ENCODE results near the gene SCCPDH. TPM values are rescaled to one million over a fixed set of nuclear protein-coding genes. Genes with fewer than 3 reads are reported as not detected.

The SCCPDH gene
- total and polyA plus RNA-seq, 4 donors, result 52.1 to 84.3 (median 78.5) TPM

GRCh38 chr1:246778663-246779062, 54.5 kb downstream of the SCCPDH start:
- Histone ChIP-seq H3K9ac (ENCODE audit: low read depth in 1 of 2, low read length in 2 of 2) (no peak overlapping the region), H3K4me1 (ENCODE audit: control insufficient read depth in 4 of 4, insufficient read depth in 4 of 4, low read length in 3 of 4) (no peaks in the 10 kb centered on the region), H3K36me3 (ENCODE audit: control insufficient read depth in 4 of 4, insufficient read depth in 3 of 4, low read depth in 1 of 4, low read length in 3 of 4) (peaks cover 6 to 46% (median 37%) of the 10 kb centered on the region in 4 donors), H3K9me3 (ENCODE audit: control insufficient read depth in 4 of 4, low read length in 3 of 4) (no peaks in the 10 kb centered on the region), H3K27ac (ENCODE audit: low read depth in 1 of 2, low read length in 2 of 2) (no peak overlapping the region), H3K4me3 (ENCODE audit: low read depth in 1 of 3, low read length in 3 of 3) (no peak overlapping the region), H3K27me3 (ENCODE audit: control insufficient read depth in 4 of 4, insufficient read depth in 4 of 4, low read length in 3 of 4) (no peaks in the 10 kb centered on the region)
- 88% methylated on average over 10 of the region's 10 CpGs for WGBS
- DNase-seq (ENCODE audit: low spot score), result no peak
- no peak for TF ChIP-seq ATF3 (IDR thresholded peaks at IDR 0.05)
- TF ChIP-seq EGR1 (IDR thresholded peaks at IDR 0.05; ENCODE audit: low read depth in 2 of 2), result no peak
- no peak for TF ChIP-seq FOXA2 (IDR thresholded peaks at IDR 0.05)
- TF ChIP-seq MAX (IDR thresholded peaks at IDR 0.05), result no peak

- no peak overlapping the region for H3K27ac ChIP-seq (ENCODE audit: low read depth in 1 of 2, low read length in 2 of 2)
- TF ChIP-seq FOXA1 (IDR thresholded peaks at IDR 0.05) (no peak), GABPA (IDR thresholded peaks at IDR 0.05 in 1 of 2, conservative IDR thresholded peaks at IDR 0.05 in 1 of 2) (no peak)
- H3K9me3 ChIP-seq (ENCODE audit: control insufficient read depth in 4 of 4, low read length in 3 of 4), result no peaks in the 10 kb centered on the region
- H3K9ac ChIP-seq (ENCODE audit: low read depth in 1 of 2, low read length in 2 of 2), result no peak overlapping the region
- H3K4me1 ChIP-seq (ENCODE audit: control insufficient read depth in 4 of 4, insufficient read depth in 4 of 4, low read length in 3 of 4), result no peaks in the 10 kb centered on the region
- H3K4me3 ChIP-seq (ENCODE audit: low read depth in 1 of 3, low read length in 3 of 3), result no peak overlapping the region
- peaks cover 6 to 46% (median 35%) of the 10 kb centered on the region in 4 donors for H3K36me3 ChIP-seq (ENCODE audit: control insufficient read depth in 4 of 4, insufficient read depth in 3 of 4, low read depth in 1 of 4, low read length in 3 of 4)
- no peaks in the 10 kb centered on the region for H3K27me3 ChIP-seq (ENCODE audit: control insufficient read depth in 4 of 4, insufficient read depth in 4 of 4, low read length in 3 of 4)
- no peak for DNase-seq (ENCODE audit: low spot score)
- WGBS, result 96% methylated on average over 13 of the region's 13 CpGs
Measured at GRCh38 chr1:246779561-246780175, 55.5 kb downstream of the SCCPDH start.

- DNase-seq (ENCODE audit: low spot score), result no peak
- 95% methylated on average over 9 of the region's 9 CpGs for WGBS
- Histone ChIP-seq H3K9me3 (ENCODE audit: control insufficient read depth in 4 of 4, low read length in 3 of 4) (no peaks in the 10 kb centered on the region), H3K27ac (ENCODE audit: low read depth in 1 of 2, low read length in 2 of 2) (no peak overlapping the region), H3K4me1 (ENCODE audit: control insufficient read depth in 4 of 4, insufficient read depth in 4 of 4, low read length in 3 of 4) (no peaks in the 10 kb centered on the region), H3K4me3 (ENCODE audit: low read depth in 1 of 3, low read length in 3 of 3) (no peak overlapping the region), H3K9ac (ENCODE audit: low read depth in 1 of 2, low read length in 2 of 2) (no peak overlapping the region), H3K27me3 (ENCODE audit: control insufficient read depth in 4 of 4, insufficient read depth in 4 of 4, low read length in 3 of 4) (no peaks in the 10 kb centered on the region), H3K36me3 (ENCODE audit: control insufficient read depth in 4 of 4, insufficient read depth in 3 of 4, low read depth in 1 of 4, low read length in 3 of 4) (peaks cover 6 to 43% (median 32%) of the 10 kb centered on the region in 4 donors)
- TF ChIP-seq HNF4A (conservative IDR thresholded peaks at IDR 0.05), result no peak
- TF ChIP-seq TAF1 (conservative IDR thresholded peaks at IDR 0.05), result no peak
- no peak for TF ChIP-seq HNF4G (IDR thresholded peaks at IDR 0.05)
- no peak for TF ChIP-seq NR2F2 (IDR thresholded peaks at IDR 0.05)
Measured at GRCh38 chr1:246780264-246780663, 56.1 kb downstream of the SCCPDH start.

- no peaks in the 10 kb centered on the region for H3K9me3 ChIP-seq (ENCODE audit: control insufficient read depth in 4 of 4, low read length in 3 of 4)
- no peak overlapping the region for H3K9ac ChIP-seq (ENCODE audit: low read depth in 1 of 2, low read length in 2 of 2)
- TF ChIP-seq ZBTB33 (IDR thresholded peaks at IDR 0.05) (no peak), JUND (IDR thresholded peaks at IDR 0.05) (no peak)
- WGBS, result 96% methylated on average over 7 of the region's 7 CpGs
- no peak for DNase-seq (ENCODE audit: low spot score)
- no peaks in the 10 kb centered on the region for H3K4me1 ChIP-seq (ENCODE audit: control insufficient read depth in 4 of 4, insufficient read depth in 4 of 4, low read length in 3 of 4)
- H3K36me3 ChIP-seq (ENCODE audit: control insufficient read depth in 4 of 4, insufficient read depth in 3 of 4, low read depth in 1 of 4, low read length in 3 of 4), result peaks cover 6 to 40% (median 25%) of the 10 kb centered on the region in 4 donors
- no peak overlapping the region for H3K4me3 ChIP-seq (ENCODE audit: low read depth in 1 of 3, low read length in 3 of 3)
- H3K27me3 ChIP-seq (ENCODE audit: control insufficient read depth in 4 of 4, insufficient read depth in 4 of 4, low read length in 3 of 4), result no peaks in the 10 kb centered on the region
- no peak overlapping the region for H3K27ac ChIP-seq (ENCODE audit: low read depth in 1 of 2, low read length in 2 of 2)
Measured at GRCh38 chr1:246781212-246781611, 57.0 kb downstream of the SCCPDH start.

Data from liver (tissue), 9 donors.